ENCODE results near the gene FGF9.

GRCh38 chr13:21723807-21724505 lies 53.1 kb downstream of the FGF9 start:
- no peak for TF ChIP-seq CEBPB (IDR thresholded peaks at IDR 0.05)
- TF ChIP-seq, protein P1, sequence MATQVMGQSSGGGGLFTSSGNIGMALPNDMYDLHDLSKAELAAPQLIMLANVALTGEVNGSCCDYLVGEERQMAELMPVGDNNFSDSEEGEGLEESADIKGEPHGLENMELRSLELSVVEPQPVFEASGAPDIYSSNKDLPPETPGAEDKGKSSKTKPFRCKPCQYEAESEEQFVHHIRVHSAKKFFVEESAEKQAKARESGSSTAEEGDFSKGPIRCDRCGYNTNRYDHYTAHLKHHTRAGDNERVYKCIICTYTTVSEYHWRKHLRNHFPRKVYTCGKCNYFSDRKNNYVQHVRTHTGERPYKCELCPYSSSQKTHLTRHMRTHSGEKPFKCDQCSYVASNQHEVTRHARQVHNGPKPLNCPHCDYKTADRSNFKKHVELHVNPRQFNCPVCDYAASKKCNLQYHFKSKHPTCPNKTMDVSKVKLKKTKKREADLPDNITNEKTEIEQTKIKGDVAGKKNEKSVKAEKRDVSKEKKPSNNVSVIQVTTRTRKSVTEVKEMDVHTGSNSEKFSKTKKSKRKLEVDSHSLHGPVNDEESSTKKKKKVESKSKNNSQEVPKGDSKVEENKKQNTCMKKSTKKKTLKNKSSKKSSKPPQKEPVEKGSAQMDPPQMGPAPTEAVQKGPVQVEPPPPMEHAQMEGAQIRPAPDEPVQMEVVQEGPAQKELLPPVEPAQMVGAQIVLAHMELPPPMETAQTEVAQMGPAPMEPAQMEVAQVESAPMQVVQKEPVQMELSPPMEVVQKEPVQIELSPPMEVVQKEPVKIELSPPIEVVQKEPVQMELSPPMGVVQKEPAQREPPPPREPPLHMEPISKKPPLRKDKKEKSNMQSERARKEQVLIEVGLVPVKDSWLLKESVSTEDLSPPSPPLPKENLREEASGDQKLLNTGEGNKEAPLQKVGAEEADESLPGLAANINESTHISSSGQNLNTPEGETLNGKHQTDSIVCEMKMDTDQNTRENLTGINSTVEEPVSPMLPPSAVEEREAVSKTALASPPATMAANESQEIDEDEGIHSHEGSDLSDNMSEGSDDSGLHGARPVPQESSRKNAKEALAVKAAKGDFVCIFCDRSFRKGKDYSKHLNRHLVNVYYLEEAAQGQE (IDR thresholded peaks at IDR 0.05; ENCODE audit: low read depth) = no peak
- no peak for TF ChIP-seq EGR1 (IDR thresholded peaks at IDR 0.05)
- TF ChIP-seq YY1 (IDR thresholded peaks at IDR 0.05; ENCODE audit: low read depth) = no peak
- TF ChIP-seq TAF1 (IDR thresholded peaks at IDR 0.05; ENCODE audit: low read depth) = no peak
- no peak for TF ChIP-seq MAX (IDR thresholded peaks at IDR 0.05)
- no peak for TF ChIP-seq FOXM1 (IDR thresholded peaks at IDR 0.05; ENCODE audit: borderline replicate concordance, low read depth)
